NCI-H1417 (cell line): ENCODE data around the gene TFPI.
"Not testable (repeated sequence)": the region's sequence is repeated elsewhere in the genome, so short reads cannot be mapped to it uniquely, and the experiment has no call there.

Experiments used
- DNase-seq, 3 experiments: peaks; one replicate each; lab custom pipeline; 2025; lab: John Stamatoyannopoulos, UW

Gene TFPI

GRCh38 chr2:187554011-187554703, at the start of gene TFPI:
TFPI (minus strand) TSS chr2:187554435; CDS start chr2:187503768, 50,667 bp downstream.
- DNase-seq, result no peak

GRCh38 chr2:187594801-187595200, 40.6 kb upstream of the TFPI start:
- no peak for DNase-seq

GRCh38 chr2:187593697-187594096, 39.5 kb upstream of the TFPI start:
- DNase-seq, result no peak

GRCh38 chr2:187593098-187593497, 38.9 kb upstream of the TFPI start:
- DNase-seq, result no peak

- DNase-seq, result no peak
Observed at GRCh38 chr2:187590175-187590574, 35.9 kb upstream of the TFPI start.

- no peak for DNase-seq
Observed at GRCh38 chr2:187586011-187586641, 31.9 kb upstream of the TFPI start.

GRCh38 chr2:187581125-187581896, 27.1 kb upstream of the TFPI start:
- peak; percentile 14 to 76 (median 27) for DNase-seq

- peak; percentile 4 to 73 (median 23) for DNase-seq
Observed at GRCh38 chr2:187580462-187581124, 26.4 kb upstream of the TFPI start.

GRCh38 chr2:187577310-187577709, 23.1 kb upstream of the TFPI start:
- no peak for DNase-seq

GRCh38 chr2:187576906-187577305, 22.7 kb upstream of the TFPI start:
- no peak for DNase-seq

GRCh38 chr2:187575751-187576067, 21.5 kb upstream of the TFPI start:
- DNase-seq, result no peak

- DNase-seq, result no peak
Observed at GRCh38 chr2:187574969-187575750, 20.9 kb upstream of the TFPI start.

GRCh38 chr2:187573722-187574121, 19.5 kb upstream of the TFPI start:
- no peak for DNase-seq

- not testable (repeated sequence) for DNase-seq
Observed at GRCh38 chr2:187571996-187572395, 17.8 kb upstream of the TFPI start.

- DNase-seq, result no peak
Observed at GRCh38 chr2:187569571-187569970, 15.3 kb upstream of the TFPI start.

- DNase-seq, result no peak
Observed at GRCh38 chr2:187569042-187569441, 14.8 kb upstream of the TFPI start.

GRCh38 chr2:187567126-187567525, 12.9 kb upstream of the TFPI start:
- DNase-seq, result no peak

GRCh38 chr2:187566712-187567111, 12.5 kb upstream of the TFPI start:
- no peak for DNase-seq

- no peak for DNase-seq
Observed at GRCh38 chr2:187566266-187566665, 12.0 kb upstream of the TFPI start.

GRCh38 chr2:187565618-187566017, 11.4 kb upstream of the TFPI start:
- not testable (repeated sequence) for DNase-seq

GRCh38 chr2:187556493-187556892, 2.3 kb upstream of the TFPI start:
- DNase-seq, result not testable (repeated sequence)

- no peak for DNase-seq
Observed at GRCh38 chr2:187554704-187555082, 458 bp upstream of the TFPI start.
